EL (cell line): ENCODE measurements around the gene NHSL2.
"Not testable (repeated sequence)": the region's sequence is repeated elsewhere in the genome, so short reads cannot be mapped to it uniquely, and the experiment has no call there.

Source experiments
- DNase-seq: peaks from one replicate; pipeline ENCODE4 v3.0.0-alpha.2; 2016

Gene NHSL2

GRCh38 chrX:71927040-71927439, 16.4 kb downstream of the NHSL2 start:
- DNase-seq, result no peak

- no peak for DNase-seq
These were observed 18.2 kb downstream of the NHSL2 start for GRCh38 chrX:71928856-71929255.

DNA sequence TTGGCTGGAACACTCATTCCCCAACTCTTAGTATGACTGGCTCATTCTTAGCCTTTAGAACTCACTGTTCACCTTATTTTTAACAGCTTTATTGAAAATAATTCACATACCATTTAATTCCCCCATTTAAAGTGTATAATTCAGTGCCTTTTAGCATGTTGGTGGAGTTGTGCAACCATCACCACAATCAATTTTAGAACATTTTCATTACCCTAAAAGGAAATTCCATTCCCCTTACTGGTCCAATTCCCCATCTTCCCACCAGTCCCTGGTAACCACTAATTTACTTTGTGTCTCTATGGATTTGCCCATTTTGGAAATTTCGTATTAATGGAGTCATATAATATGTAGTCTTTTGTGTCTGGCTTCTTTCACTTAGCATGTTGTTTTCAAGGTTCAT, 19.7 kb downstream of the NHSL2 start:
- peak; percentile 35 for DNase-seq

DNA sequence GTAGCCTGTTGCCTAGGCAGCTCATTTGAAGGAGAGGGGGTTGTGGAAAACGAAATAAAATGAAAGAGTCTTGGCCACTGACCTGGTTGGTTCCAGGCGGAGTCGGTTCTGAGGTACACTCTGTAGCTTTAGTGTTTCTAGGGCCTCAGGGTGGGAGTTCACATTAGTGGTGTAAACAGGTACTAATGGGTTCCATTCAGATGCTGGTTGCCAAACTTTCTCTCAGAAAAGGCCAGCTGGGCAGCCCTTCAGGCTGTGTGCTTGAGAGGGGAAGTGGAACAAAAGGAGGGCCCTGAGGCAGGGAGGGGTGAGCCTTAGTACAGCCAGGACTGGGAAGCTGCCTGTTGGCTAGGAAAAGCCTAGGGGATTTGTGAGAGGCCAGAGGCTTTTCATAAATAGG, 24.8 kb downstream of the NHSL2 start:
- no peak for DNase-seq

DNA sequence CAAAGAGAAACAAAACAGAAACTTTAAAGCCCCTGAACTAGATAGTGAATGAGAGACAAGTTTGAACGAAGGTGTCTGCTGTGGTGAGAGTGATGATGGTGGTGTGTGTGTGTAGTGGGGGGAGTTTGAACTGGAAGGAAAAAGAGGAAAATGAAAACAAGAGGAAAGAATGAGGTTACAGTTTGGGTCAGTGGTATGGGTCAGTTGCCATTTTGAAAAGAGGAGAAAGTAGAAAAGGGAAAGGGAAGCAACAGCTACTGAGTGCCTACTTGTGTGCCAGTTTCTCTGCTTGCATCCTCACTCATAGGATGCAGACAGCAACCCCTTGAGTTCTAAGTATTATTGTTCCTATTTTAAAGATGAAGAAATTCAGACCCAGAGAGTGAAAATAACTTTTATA, 26.0 kb downstream of the NHSL2 start:
- DNase-seq, result no peak

DNA sequence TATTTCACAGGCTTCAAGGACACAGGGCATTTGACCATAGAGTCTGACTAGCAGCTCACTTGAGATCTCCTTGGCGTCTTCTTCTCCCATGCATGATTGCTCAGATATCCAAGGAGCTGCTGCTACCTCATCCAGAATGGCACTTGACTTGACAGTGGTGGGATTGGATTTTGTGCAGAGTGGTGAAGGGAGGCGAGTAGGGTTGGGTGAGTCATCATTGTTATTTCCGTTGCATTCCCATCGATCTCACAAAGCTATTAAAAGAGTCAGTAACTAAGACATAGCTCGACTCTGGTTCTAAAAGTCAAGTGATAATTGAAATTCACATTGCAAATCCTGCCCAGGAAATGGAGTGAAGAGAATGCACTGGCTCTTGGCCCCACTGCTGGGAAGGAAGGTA, 27.7 kb downstream of the NHSL2 start:
- DNase-seq, result no peak

DNA sequence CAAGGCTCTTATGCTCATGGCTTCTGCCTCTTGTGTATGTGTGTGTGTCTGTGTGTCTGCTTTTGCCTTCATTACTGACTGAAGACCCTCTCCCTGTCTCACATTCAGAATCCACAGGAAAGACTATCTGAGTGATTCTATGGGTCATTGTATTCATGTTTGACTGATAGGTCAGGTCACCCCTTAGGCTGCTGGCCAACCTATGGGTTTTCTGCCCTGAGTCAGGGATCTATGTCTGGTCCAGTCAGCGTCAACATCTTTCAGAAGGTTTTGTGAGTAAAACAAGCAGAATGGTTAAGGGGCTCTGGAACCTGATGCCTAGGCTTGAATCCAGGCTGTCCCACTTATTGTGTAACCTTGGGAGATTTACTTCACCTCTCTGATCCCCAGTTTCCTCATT, 30.5 kb downstream of the NHSL2 start:
- no peak for DNase-seq

DNA sequence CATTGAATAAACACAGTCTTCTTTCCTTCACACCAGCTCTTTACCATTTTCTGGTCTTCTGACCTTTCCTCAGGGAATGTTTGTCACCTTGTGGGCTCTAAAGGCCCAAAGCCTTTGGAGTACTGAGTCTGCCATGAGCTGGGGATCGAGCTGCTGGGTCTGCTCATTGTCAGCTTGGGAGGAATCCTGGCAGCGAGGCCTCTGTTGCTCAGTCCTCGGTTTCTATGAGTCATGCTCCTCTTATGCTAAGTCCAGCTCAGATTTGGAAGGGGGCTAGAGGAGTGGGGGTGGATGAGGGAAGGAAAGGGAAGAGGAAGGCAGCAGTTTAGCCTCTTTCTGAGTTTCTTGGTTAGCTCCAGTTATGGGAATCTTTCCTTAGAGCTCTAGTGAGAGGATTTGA, 31.1 kb downstream of the NHSL2 start:
- DNase-seq, result peak; percentile 56

DNA sequence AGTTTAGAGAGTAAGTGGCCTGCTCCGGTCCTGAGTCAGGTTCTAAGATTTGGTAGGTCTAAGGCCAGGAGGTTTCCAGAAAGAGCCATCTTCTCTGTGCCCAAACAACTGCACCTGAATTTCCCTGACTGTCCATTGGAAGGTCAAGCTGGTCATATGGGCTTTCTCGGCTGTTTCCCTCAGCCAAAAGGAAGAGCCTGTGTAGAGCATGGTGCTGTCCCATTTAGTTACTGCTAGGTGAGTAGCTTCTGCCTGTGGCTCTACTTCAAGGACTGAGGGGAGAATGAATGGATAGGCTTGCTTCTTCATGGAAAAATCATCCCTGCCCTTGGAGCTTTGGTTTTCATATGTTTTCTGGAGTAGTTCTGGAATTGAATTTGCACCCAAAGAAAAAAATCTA, 33.7 kb downstream of the NHSL2 start:
- DNase-seq, result no peak

DNA sequence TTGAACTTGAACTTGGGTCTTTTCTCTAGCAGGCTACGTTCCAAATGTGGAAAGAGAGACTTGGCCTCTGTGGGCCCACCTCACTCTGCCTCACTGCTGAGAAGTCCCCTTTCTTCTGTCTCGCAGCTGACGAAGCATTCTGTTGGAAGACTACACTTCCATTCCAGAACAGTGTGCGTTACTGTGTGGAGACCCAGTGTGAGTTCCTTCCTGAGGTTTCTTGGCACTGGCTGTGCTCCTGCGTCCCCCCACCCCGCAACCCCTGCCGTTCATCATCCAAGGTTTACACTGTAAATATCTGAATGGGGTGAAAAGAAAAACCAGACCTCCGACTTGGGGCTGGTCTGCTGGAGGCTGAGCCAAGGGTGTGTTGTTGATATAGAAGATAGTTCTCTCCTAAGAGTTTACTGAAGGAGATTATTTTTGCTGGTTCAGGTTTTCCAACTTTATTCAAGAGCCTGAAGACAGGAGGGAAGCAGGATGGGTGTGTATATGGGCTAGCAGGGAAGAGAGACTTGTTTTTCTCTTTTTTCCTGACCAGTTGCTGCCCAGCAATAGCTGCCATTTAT, 34.7 kb downstream of the NHSL2 start:
- no peak for DNase-seq

- no peak for DNase-seq
These were observed 38.7 kb downstream of the NHSL2 start for GRCh38 chrX:71949363-71949762.

- no peak for DNase-seq
These were observed 39.3 kb downstream of the NHSL2 start for GRCh38 chrX:71949844-71950445.

DNA sequence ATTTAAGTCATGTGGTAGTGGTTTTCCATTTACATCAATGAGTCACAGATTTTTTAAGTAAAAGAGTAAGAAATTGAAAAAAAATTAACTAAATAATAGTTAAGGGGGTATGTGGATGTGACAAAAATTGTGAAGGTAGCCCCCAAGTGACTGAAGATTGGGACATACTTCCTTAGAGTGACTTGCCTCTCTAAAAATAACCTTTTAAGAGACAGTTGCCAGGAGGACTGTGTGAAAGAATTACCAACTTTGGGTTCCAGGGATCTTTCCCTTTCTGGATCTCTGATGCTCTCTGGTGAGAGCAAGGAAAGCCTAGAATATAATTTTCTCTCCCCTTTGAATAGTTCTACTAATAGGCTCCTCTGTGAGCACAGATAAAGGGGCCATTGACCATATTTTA, 42.7 kb downstream of the NHSL2 start:
- no peak for DNase-seq

- DNase-seq, result no peak
These were observed 43.3 kb downstream of the NHSL2 start for GRCh38 chrX:71953946-71954345.

DNA sequence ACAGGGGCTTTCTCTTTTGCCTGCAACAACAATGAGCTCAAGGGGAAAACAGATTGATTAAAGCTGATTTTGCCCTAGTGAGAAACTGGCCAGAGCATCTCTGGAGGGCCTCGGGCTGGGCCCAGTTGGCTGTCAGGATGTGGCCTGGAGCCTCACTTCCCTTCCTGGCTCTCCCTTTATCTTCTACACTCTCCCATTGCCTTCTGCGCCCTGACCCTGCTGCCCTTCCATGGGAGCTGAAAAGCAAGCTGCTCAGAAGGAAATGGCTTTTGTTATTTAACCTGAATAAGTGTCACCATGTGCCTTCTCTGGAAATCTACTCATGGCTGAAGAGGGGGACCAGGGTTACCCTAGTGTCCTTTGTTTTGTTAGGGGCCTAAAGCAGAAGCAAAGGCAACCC, 43.8 kb downstream of the NHSL2 start:
- DNase-seq, result no peak

GRCh38 chrX:71955530-71956120, 45.0 kb downstream of the NHSL2 start:
- no peak for DNase-seq

GRCh38 chrX:71958281-71958675, 47.6 kb downstream of the NHSL2 start:
- DNase-seq, result no peak

GRCh38 chrX:71964184-71964583, 53.5 kb downstream of the NHSL2 start:
- not testable (repeated sequence) for DNase-seq

- DNase-seq, result no peak
These were observed 64.3 kb downstream of the NHSL2 start for GRCh38 chrX:71974916-71975315.

DNA sequence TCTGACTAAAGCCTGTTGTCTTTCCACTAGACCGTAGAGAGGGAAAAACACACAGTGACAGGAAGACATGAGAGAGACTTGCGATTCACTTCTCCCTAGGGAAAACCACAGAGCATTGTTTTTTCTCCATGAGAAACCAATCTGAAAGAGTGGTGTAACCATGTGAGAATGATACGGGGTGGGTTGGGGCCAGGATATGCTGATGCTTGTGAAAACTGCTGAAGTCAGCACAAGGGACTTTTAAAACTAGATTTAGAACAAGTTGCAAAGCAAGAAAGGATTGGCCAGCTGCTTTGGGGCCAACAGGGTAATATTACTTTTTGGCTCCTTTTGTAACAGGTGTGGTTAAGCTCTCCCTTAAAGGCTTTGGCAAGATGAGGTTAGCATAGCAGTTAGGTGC, 66.1 kb downstream of the NHSL2 start:
- DNase-seq, result no peak

- DNase-seq, result no peak
These were observed 67.5 kb downstream of the NHSL2 start for GRCh38 chrX:71978164-71978563.

GRCh38 chrX:71989768-71990426, 79.3 kb downstream of the NHSL2 start:
- peak; percentile 25 for DNase-seq

DNA sequence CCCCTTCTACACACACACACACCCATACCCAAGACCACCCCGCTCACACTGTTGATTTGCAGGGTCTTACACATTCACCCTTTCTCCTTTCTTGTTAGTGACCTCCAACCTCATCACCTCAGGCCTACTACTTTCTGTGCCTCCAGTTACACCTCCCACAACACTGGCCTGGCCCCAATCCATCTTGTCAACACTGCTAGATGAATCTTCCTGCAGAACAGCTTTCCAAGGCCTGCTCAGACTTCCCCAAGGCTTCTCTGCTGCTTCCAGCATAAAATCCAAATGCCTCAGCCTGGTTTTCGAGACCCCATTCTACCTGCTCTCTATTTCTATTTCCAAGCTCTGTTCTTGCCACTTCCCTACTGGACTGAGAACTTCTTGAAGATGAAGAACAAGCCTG, 79.9 kb downstream of the NHSL2 start:
- no peak for DNase-seq

DNA sequence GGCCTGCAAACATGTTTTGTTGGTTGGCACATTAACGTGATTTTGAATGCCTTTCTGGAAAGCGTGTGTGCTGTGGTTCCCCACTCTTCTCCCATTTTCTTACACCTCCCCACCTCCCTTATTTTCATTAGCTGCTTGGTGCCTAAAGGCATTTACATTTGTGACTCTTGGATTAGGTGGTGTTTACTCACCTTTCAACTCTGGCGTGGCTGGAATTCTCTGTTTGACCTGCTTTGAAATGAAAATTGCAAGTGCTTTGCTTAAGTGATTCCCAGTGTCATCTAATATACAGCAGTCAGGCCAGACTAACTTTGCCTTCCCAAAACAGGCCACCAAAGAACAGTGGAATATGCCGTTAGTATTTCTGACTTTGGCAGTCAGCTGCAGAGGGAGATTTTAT, 80.5 kb downstream of the NHSL2 start:
- no peak for DNase-seq
